Measurements from ENCODE around the gene SLC13A2. TPM values are rescaled to one million over a fixed set of nuclear protein-coding genes. Genes with fewer than 3 reads are reported as not detected.
"Not testable (repeated sequence)": the region's sequence is repeated elsewhere in the genome, so short reads cannot be mapped to it uniquely, and the experiment has no call there.

SLC13A2 gene
- total RNA-seq, result not detected
- under 1 TPM in 2 of 8 donors, not detected in 6; 0.09 to 0.12 TPM for polyA plus RNA-seq (ENCODE audit: insufficient read depth in 1 of 8, insufficient read length in 8 of 8, low replicate concordance in 1 of 8)
- long read RNA-seq, donor 1, result 0 reads
- long read RNA-seq, donor 2, result 0 reads
- long read RNA-seq, donor 3, result 0 reads
- long read RNA-seq, donor 4, result 0 reads
- long read RNA-seq, donor 5, result 0 reads
- long read RNA-seq, donor 6, result 0 reads
- long read RNA-seq, donor 7, result 0 reads
- long read RNA-seq, donor 8, result 0 reads
- long read RNA-seq, donor 9, partial matches to known transcripts, result 0 of 1 reads
- long read RNA-seq, donor 9, other reads (novel, unspliced or antisense), result 0 of 1 reads
- long read RNA-seq, donor 10, result 0 reads
- long read RNA-seq, donor 11, result 0 reads

- Histone ChIP-seq H3K36me3 (ENCODE audit: control insufficient read depth, insufficient read depth, low read length) (no peaks in the 10 kb centered on the region), H3K9me3 (replicated peaks; ENCODE audit: control insufficient read depth, low read depth, low read length) (no peaks in the 10 kb centered on the region), H3K4me1 (ENCODE audit: control insufficient read depth, insufficient read depth, low read length) (no peaks in the 10 kb centered on the region), H3K27ac (ENCODE audit: low read length) (no peak within 1 kb of the TSS), H3K27me3 (ENCODE audit: control insufficient read depth, insufficient read depth, low read length) (peaks cover 7% of the 10 kb centered on the region), H3K4me3 (ENCODE audit: low read length) (no peak within 1 kb of the TSS)
- WGBS (ENCODE audit: insufficient coverage), result 80% methylated on average over 3 of the region's 5 CpGs
- no peak for DNase-seq
Measured at GRCh38 chr17:28473542-28473941, at the start of gene SLC13A2. TSS of gene SLC13A2 (plus strand) at chr17:28473644. CDS start at chr17:28473713, 69 bp downstream.

DNA sequence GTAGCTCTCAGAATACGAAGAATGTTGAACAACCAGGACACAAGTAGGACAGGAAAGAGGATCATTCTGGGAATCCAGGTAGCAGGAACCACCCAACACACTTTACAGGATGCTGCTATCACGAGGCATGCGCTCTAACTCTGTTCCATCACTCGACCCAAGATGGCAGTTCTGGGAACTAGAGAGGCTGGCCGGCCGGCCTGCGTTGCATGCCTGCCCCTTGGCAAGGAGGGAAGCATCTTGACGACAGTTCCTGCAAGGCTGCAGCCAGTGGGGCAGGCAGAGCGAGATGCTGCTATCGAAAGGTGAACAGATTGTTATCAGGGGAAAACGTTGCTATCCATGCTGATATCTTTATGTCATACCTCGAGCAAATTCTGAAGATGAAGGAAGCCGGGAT is 48.2 kb upstream of the SLC13A2 start:
- H3K36me3 ChIP-seq (ENCODE audit: control insufficient read depth, insufficient read depth, low read length), result no peaks in the 10 kb centered on the region
- no peaks in the 10 kb centered on the region for H3K4me1 ChIP-seq (ENCODE audit: control insufficient read depth, insufficient read depth, low read length)
- H3K27ac ChIP-seq (ENCODE audit: low read length), result no peak overlapping the region
- WGBS (ENCODE audit: insufficient coverage), result 80% methylated on average over 12 of the region's 13 CpGs
- no peaks in the 10 kb centered on the region for H3K27me3 ChIP-seq (ENCODE audit: control insufficient read depth, insufficient read depth, low read length)
- no peaks in the 10 kb centered on the region for H3K9me3 ChIP-seq (replicated peaks; ENCODE audit: control insufficient read depth, low read depth, low read length)
- H3K4me3 ChIP-seq (ENCODE audit: low read length), result no peak overlapping the region
- DNase-seq, result no peak

DNA sequence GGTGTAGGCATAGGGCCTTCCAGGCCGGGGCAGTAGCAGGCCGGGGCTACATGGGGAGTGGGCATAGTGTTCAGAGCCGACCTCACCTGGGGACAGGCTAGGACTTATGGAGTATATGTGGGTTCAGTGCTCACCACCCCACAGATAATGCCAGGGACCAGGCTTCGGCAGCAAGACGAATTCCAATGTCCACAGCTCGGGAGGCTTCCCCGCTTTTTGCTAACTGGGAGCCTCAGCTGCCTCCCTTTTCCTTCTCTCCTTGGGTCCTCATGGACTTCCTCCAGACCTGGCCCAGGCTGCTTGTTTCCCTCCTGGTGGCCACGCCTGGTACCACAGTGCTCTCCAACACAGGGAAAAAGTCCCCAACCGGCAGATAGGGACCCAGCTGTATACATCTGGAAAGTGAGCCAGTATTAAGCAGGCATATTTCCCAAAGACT is 47.3 kb upstream of the SLC13A2 start:
- Histone ChIP-seq H3K4me1 (ENCODE audit: control insufficient read depth, insufficient read depth, low read length) (no peaks in the 10 kb centered on the region), H3K27me3 (ENCODE audit: control insufficient read depth, insufficient read depth, low read length) (no peaks in the 10 kb centered on the region), H3K36me3 (ENCODE audit: control insufficient read depth, insufficient read depth, low read length) (no peaks in the 10 kb centered on the region), H3K9me3 (replicated peaks; ENCODE audit: control insufficient read depth, low read depth, low read length) (no peaks in the 10 kb centered on the region), H3K27ac (ENCODE audit: low read length) (no peak overlapping the region), H3K4me3 (ENCODE audit: low read length) (no peak overlapping the region)
- DNase-seq, result no peak
- WGBS (ENCODE audit: insufficient coverage), result 72% methylated on average over 9 of the region's 9 CpGs

DNA sequence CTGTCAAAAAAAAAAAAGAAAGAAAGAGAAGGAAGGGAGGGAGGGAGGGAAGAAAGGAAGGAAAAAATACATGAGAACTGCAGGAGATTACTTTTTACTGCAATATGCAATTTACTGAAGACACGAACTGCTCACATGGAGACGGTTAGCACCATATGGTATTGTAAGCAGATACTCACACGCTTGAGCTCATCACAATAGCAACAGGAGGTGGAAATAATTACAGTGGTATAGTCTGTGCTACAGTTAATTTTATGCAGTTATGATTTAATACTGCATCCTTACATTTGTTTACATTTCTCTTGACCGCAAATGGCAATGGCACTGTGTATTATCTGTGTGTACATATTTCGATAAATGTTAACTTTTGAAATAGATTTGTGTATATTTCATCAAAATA is 46.1 kb upstream of the SLC13A2 start:
- no peak for DNase-seq
- no CpG with 5 or more reads among the region's 5 CpGs for WGBS (ENCODE audit: insufficient coverage)
- H3K9me3 ChIP-seq (replicated peaks; ENCODE audit: control insufficient read depth, low read depth, low read length), result no peaks in the 10 kb centered on the region

GRCh38 chr17:28427982-28428381 is 45.5 kb upstream of the SLC13A2 start:
- H3K9me3 ChIP-seq (replicated peaks; ENCODE audit: control insufficient read depth, low read depth, low read length); H3K4me1 ChIP-seq (ENCODE audit: control insufficient read depth, insufficient read depth, low read length); DNase-seq; H3K36me3 ChIP-seq (ENCODE audit: control insufficient read depth, insufficient read depth, low read length); H3K27ac ChIP-seq (ENCODE audit: low read length); H3K4me3 ChIP-seq (ENCODE audit: low read length); H3K27me3 ChIP-seq (ENCODE audit: control insufficient read depth, insufficient read depth, low read length): not testable (repeated sequence)
- WGBS (ENCODE audit: insufficient coverage), result no CpG with 5 or more reads among the region's 4 CpGs

More for the DNA sequence above, 46.1 kb upstream of the SLC13A2 start:
- no peak overlapping the region for H3K4me3 ChIP-seq (ENCODE audit: low read length)
- no peaks in the 10 kb centered on the region for H3K27me3 ChIP-seq (ENCODE audit: control insufficient read depth, insufficient read depth, low read length)
- no peaks in the 10 kb centered on the region for H3K36me3 ChIP-seq (ENCODE audit: control insufficient read depth, insufficient read depth, low read length)
- no peak overlapping the region for H3K27ac ChIP-seq (ENCODE audit: low read length)
- no peaks in the 10 kb centered on the region for H3K4me1 ChIP-seq (ENCODE audit: control insufficient read depth, insufficient read depth, low read length)

- H3K9me3 ChIP-seq (replicated peaks; ENCODE audit: control insufficient read depth, low read depth, low read length), result no peaks in the 10 kb centered on the region
- H3K4me1 ChIP-seq (ENCODE audit: control insufficient read depth, insufficient read depth, low read length), result no peaks in the 10 kb centered on the region
- no CpG with 5 or more reads among the region's 1 CpG for WGBS (ENCODE audit: insufficient coverage)
- no peak for DNase-seq
- H3K27ac ChIP-seq (ENCODE audit: low read length), result no peak overlapping the region
- H3K36me3 ChIP-seq (ENCODE audit: control insufficient read depth, insufficient read depth, low read length), result no peaks in the 10 kb centered on the region
- no peaks in the 10 kb centered on the region for H3K27me3 ChIP-seq (ENCODE audit: control insufficient read depth, insufficient read depth, low read length)
- no peak overlapping the region for H3K4me3 ChIP-seq (ENCODE audit: low read length)
Measured at GRCh38 chr17:28433721-28434120, 39.7 kb upstream of the SLC13A2 start.

DNA sequence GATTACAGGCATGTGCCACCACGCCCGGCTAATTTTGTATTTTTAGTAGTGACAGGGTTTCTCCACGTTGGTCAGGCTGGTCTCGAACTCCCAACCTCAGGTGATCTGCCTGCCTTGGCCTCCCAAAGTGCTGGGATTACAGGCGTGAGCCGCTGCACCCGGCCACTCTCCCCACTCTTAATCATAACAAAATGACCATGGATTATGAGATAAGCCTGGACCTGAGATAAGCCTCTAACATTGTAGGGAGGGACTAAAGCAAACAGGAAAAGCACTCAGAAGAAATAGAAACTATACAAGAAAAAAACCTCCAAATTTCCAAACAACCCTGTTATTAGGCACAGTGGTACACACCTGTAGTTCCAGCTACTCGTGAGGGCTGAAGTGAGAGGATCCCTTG is 39.1 kb upstream of the SLC13A2 start:
- WGBS (ENCODE audit: insufficient coverage), result no CpG with 5 or more reads among the region's 8 CpGs
- H3K27me3 ChIP-seq (ENCODE audit: control insufficient read depth, insufficient read depth, low read length); H3K4me3 ChIP-seq (ENCODE audit: low read length); H3K36me3 ChIP-seq (ENCODE audit: control insufficient read depth, insufficient read depth, low read length); H3K9me3 ChIP-seq (replicated peaks; ENCODE audit: control insufficient read depth, low read depth, low read length); H3K4me1 ChIP-seq (ENCODE audit: control insufficient read depth, insufficient read depth, low read length); DNase-seq; H3K27ac ChIP-seq (ENCODE audit: low read length): not testable (repeated sequence)

GRCh38 chr17:28443901-28444638 is 29.4 kb upstream of the SLC13A2 start:
- Histone ChIP-seq H3K36me3 (ENCODE audit: control insufficient read depth, insufficient read depth, low read length) (no peaks in the 10 kb centered on the region), H3K4me1 (ENCODE audit: control insufficient read depth, insufficient read depth, low read length) (no peaks in the 10 kb centered on the region), H3K4me3 (ENCODE audit: low read length) (no peak overlapping the region), H3K27ac (ENCODE audit: low read length) (no peak overlapping the region), H3K9me3 (replicated peaks; ENCODE audit: control insufficient read depth, low read depth, low read length) (no peaks in the 10 kb centered on the region), H3K27me3 (ENCODE audit: control insufficient read depth, insufficient read depth, low read length) (no peaks in the 10 kb centered on the region)
- peak; percentile 22 for DNase-seq
- 82% methylated on average over 7 of the region's 9 CpGs for WGBS (ENCODE audit: insufficient coverage)

- Histone ChIP-seq H3K27ac (ENCODE audit: low read length) (no peak overlapping the region), H3K4me3 (ENCODE audit: low read length) (no peak overlapping the region), H3K4me1 (ENCODE audit: control insufficient read depth, insufficient read depth, low read length) (no peaks in the 10 kb centered on the region), H3K27me3 (ENCODE audit: control insufficient read depth, insufficient read depth, low read length) (no peaks in the 10 kb centered on the region), H3K9me3 (replicated peaks; ENCODE audit: control insufficient read depth, low read depth, low read length) (no peaks in the 10 kb centered on the region), H3K36me3 (ENCODE audit: control insufficient read depth, insufficient read depth, low read length) (no peaks in the 10 kb centered on the region)
- no peak for DNase-seq
- 80% methylated on average over 5 of the region's 8 CpGs for WGBS (ENCODE audit: insufficient coverage)
Measured at GRCh38 chr17:28446716-28447395, 26.6 kb upstream of the SLC13A2 start.

DNA sequence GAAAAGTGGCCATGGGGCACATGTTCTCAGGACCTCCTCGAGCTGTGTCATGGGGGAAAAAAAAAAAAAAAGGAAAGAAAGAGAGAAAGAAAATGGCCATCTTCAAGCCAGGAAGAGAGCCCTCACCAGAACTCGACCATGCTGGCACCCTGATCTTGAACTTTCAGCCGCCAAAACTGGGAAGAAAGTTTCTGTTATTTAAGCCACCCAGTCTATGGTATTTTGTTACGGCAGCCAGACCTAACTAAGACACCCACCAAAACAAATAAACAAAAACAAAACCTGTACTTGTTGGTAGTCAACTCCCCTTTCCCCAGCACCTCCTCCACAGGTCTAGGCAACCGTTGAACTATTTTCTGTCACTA is 26.1 kb upstream of the SLC13A2 start:
- no peaks in the 10 kb centered on the region for H3K27me3 ChIP-seq (ENCODE audit: control insufficient read depth, insufficient read depth, low read length)
- no peak for DNase-seq
- H3K9me3 ChIP-seq (replicated peaks; ENCODE audit: control insufficient read depth, low read depth, low read length), result no peaks in the 10 kb centered on the region
- H3K4me1 ChIP-seq (ENCODE audit: control insufficient read depth, insufficient read depth, low read length), result no peaks in the 10 kb centered on the region
- 50% methylated on average over 1 of the region's 5 CpGs for WGBS (ENCODE audit: insufficient coverage)
- H3K27ac ChIP-seq (ENCODE audit: low read length), result no peak overlapping the region
- no peaks in the 10 kb centered on the region for H3K36me3 ChIP-seq (ENCODE audit: control insufficient read depth, insufficient read depth, low read length)
- H3K4me3 ChIP-seq (ENCODE audit: low read length), result no peak overlapping the region

Measured in muscle of leg (tissue), 16 donors.